T-helper 22 cell (primary cell): ENCODE results near the gene INPP5A.

Experiments
- DNase-seq: peaks from one replicate; pipeline ENCODE4 v3.0.0-alpha.2; 2020; ENCODE audit warnings: low read depth

INPP5A gene

GRCh38 chr10:132517951-132518521 is 19.6 kb upstream of the INPP5A start:
- DNase-seq = no peak

- DNase-seq = no peak
Measured at GRCh38 chr10:132518572-132519381, 18.8 kb upstream of the INPP5A start.

GRCh38 chr10:132519382-132520176 is 18.0 kb upstream of the INPP5A start:
- DNase-seq = no peak

GRCh38 chr10:132520177-132520811 is 17.3 kb upstream of the INPP5A start:
- DNase-seq = no peak

GRCh38 chr10:132521041-132521465 is 16.5 kb upstream of the INPP5A start:
- DNase-seq = no peak

- DNase-seq = no peak
Measured at GRCh38 chr10:132521466-132522102, 16.0 kb upstream of the INPP5A start.

GRCh38 chr10:132522521-132523411 is 14.8 kb upstream of the INPP5A start:
- no peak for DNase-seq

- no peak for DNase-seq
Measured at GRCh38 chr10:132523561-132524442, 13.8 kb upstream of the INPP5A start.

GRCh38 chr10:132524443-132525285 is 12.9 kb upstream of the INPP5A start:
- no peak for DNase-seq

- no peak for DNase-seq
Measured at GRCh38 chr10:132526676-132527075, 10.9 kb upstream of the INPP5A start.

GRCh38 chr10:132527339-132528063 is 10.1 kb upstream of the INPP5A start:
- DNase-seq = no peak

GRCh38 chr10:132528064-132528691 is 9.4 kb upstream of the INPP5A start:
- no peak for DNase-seq

GRCh38 chr10:132532179-132532578 is 5.4 kb upstream of the INPP5A start:
- DNase-seq = no peak

GRCh38 chr10:132532749-132533560 is 4.6 kb upstream of the INPP5A start:
- no peak for DNase-seq

- no peak for DNase-seq
Measured at GRCh38 chr10:132533571-132534260, 3.9 kb upstream of the INPP5A start.

GRCh38 chr10:132534391-132535064 is 3.1 kb upstream of the INPP5A start:
- no peak for DNase-seq
